ENCODE data around the gene RPUSD2. TPM values are rescaled to one million over a fixed set of nuclear protein-coding genes. Genes with fewer than 3 reads are reported as not detected.
"Not testable (repeated sequence)": the region's sequence is repeated elsewhere in the genome, so short reads cannot be mapped to it uniquely, and the experiment has no call there.

Gene RPUSD2
- polyA plus RNA-seq, 1 donor: 9.2 TPM

DNA sequence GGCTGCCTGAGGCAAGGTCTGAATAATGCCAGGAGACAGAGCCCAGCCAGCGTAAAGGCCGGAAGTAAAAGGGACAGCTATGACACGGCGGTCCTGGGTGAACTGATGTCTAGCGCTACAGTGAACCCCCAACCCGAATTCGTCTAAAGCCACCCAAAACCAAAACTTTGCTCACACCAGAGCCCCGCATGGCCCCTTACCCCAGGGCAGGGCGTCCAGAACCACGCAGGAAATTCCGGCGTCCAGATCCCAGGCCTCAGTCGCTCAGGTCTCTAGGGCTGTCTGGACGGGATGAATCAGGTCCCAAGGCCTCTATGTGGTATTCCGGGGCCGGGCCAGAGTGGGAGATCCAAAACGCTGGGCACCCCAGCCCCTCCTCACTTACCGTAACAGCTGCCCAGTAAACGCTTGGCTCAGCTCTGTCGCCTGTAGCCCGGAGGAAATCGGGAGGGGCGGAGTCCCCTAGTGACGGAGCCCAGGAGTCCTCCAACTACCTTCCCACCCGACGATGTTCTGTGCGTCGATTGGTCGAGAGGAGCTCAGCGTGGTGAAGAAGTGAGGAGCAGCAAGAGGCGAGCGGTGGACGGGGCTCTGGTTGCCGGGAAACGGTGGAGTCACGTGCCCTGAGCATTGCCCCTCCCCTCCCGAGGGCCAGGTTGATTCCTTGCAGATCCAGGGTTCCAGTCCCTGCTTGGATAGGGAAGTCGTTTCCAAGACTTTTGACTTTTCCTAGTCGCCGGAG lies 4.3 kb upstream of the RPUSD2 start, which contains the start of gene CCDC32:
CCDC32 (minus strand) TSS at position 452 of the 742 bp plus-strand sequence. CDS start 2,027 bp downstream, outside the sequence.
- DNase-seq: peak; percentile 98

DNA sequence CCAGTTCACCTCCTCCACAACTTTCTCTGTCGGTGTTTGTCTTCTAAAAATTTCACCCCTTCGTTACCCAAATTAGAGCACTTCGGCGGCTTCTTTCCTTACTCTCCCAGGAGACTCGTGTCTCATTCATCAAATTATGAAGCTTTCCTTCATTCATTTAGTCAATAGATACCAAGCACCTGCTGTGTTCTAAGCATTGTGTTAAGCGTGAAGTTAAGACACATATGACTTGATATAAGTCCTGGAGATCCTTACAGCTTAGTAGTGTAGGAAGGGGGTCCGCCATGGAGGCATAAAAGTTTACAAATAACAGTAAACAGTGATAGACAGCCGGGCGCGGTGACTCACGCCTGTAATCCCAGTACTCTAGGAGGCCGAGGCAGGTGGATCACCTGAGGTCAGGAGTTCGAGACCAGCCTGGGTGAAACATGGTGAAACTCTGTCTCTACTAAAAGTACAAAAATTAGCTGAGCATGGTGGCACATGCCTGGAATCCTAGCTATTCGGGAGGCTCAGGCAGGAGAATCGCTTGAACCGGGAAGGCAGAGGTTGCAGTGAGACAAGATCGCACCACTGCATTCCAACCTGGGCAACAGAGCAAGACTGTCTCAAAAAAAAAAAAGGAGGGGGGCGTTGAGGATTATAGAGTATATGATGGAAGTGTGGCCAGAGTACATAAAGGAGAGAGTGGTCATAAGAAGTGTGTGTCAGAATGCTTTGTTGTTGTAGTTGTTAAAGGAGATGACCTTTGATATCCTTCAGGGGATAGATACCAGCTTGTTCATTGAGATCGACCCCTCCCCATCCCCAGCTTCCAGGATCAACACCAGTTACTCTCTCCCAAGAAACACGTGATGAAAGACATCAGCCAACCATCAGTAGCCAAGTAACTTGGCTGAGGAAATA lies 3.5 kb upstream of the RPUSD2 start:
- DNase-seq: no peak

DNA sequence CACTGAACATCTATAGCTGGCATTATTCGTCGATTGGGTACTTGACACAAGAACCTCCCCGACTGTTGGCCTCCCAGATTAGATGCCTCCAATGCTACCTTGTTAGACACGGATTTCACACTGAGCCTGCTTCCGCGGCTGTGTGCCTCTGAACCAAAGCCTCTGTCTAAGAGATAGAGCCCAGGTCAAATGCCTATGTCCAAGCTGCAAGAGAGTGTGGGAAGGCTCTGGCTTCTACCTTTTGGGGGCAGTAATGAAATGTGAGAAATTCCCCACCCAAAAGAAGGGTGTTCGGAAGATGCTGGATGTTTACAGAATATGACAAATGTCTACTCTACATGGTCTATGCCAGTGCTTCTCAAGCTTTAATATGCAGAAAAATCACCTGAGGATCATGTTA lies 2.0 kb upstream of the RPUSD2 start:
- DNase-seq: no peak

DNA sequence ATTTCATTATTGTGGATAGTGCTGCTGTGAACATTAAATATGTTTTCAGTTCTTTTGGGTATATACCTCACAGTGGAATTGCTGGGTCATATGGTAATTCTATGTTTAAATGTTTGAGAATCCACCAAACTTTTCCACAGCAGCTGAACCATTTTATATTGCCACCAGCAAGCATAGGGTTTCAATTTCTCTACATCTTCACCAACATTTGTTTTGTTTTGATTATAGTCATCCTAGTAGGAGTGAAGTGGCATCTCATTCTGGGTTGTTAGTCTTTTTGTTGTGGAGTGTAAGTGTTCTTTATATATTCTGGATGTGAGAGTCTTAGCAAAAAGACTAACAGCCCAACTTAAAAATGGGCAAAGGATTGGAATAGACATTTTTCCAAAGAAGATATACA lies 6.0 kb downstream of the RPUSD2 start:
- no peak for DNase-seq

DNA sequence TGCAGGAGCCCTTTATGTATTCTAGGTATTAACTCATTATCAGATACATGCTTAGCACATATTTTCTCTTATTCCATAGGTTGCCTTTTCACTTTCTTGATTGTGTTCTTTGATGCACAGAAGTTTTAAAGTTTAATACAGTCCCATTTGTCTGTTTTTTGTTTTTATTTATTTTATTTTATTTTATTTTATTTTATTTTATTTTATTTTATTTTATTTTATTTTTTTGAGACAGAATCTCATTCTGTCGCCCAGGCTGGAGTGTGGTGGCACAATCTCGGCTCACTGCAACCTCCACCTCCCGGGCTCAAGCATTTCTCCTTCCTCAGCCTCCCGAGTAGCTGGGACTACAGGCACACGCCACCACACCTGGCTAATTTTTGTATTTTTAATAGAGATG lies 7.8 kb downstream of the RPUSD2 start:
- DNase-seq: not testable (repeated sequence)

DNA sequence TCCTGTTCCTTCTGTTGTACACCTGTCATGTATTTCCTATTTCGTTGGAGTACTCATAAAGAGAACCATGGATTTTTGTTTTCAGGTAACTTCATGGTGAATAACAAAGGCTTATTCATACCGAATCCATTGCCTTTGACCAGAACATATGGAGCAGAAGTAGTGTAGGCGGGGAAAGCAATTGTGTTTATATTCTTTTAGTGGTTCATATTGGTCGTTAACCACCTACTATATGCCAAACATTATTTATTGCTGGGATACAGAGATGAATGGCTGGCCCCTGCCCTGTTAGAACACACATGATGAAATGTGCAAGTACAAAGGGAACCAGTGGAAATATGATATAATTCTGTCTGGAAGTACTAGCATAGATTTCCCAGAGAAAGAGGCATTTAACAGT lies 9.8 kb downstream of the RPUSD2 start:
- no peak for DNase-seq

DNA sequence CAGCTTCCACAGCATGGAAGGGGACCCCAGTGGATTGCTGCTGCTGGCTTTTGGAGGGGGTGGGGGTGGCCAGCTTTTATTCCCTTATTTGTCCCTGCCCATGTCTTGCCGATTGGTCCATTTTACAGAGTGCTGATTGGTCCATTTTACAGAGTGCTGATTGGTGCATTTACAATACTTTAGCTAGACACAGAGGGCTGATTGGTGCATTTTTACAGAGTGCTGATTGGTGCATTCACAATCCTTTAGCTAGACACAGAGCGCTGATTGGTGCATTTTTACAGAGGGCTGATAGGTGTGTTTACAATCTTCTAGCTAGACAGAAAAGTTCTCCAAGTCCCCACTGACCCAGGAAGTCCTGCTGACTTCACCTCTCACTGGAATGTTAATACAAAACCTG lies 12.7 kb downstream of the RPUSD2 start:
- DNase-seq: not testable (repeated sequence)

DNA sequence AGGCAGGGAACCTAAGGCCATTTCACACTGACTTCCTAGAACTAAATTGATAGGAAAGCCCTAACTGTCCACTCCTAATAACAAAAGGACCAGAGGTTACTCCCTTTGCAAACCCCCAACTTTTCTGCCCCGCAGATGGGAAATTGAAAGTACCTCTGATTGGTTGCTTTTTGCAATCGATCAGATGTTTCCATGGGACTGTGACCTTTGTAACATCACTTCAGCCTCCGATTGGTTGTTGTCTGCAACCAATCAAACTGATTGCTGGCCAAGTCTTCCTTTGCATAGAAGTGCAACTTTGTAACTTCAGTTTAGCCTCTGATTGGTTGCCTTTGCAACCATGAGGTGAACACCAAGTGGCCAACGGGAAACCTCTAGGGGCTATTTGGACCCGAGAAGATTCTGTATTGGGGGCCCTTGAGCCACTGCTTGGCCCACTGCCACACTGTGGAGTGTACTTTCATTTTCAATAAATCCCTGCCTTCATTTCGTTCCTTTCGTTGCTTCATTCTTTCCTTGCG lies 13.7 kb downstream of the RPUSD2 start:
- no peak for DNase-seq

DNA sequence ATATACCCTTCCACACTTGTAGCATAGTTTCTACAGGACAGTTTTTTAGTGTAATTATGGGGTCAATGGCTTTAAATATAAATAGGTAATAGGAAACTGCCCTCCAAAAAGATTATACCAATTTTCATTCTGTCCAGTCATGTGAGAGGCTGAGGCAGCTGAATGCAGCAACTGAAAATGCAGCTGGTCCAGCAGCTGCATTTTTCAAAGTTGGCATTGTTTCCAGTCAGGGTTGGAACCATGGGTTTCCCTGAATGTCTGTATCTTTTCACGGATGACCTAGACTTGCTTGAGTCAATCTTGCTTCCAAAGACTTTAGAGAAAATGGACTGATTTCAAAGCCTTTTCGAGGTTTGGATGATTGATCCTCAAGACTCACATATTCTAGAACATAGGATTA lies 15.1 kb downstream of the RPUSD2 start:
- no peak for DNase-seq

DNA sequence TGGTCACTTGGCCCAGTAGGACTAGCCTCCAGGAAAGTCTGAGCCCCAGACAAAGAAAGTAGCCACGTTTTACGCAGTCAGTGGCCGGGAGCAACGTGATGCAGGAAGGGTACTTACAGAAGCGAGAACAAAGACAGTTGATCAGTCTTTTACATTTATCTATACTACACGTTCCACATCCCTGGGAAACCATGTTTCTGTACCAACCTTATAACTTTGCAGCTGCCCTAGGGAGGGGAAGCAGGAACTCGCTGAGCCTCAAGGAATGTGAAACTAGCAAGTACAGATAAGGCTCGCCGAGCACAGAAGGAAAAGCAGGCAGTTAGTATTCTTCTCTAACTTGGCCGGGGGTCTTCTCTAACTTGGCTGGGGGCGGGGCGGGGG lies 21.6 kb downstream of the RPUSD2 start:
- DNase-seq: no peak

DNA sequence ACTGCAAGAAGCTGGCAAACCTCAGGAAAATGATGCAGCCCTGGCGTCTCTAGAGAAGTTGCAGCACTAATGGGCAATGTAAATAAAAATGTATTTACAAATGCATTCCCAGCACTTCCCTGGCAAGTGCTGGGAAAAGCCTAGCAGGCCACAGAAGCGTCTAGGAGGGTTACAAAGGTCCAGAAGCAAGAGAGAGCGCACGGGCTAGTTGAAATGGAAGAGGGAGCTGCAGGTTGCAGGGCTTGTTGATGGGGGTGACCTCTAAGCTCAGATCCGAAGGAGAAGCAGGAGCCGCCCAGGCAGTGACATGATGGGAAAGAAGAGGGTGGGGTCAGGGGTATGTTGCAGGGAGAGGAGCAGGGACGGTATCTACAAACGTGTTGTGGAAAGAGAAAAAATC lies 22.3 kb downstream of the RPUSD2 start:
- no peak for DNase-seq

DNA sequence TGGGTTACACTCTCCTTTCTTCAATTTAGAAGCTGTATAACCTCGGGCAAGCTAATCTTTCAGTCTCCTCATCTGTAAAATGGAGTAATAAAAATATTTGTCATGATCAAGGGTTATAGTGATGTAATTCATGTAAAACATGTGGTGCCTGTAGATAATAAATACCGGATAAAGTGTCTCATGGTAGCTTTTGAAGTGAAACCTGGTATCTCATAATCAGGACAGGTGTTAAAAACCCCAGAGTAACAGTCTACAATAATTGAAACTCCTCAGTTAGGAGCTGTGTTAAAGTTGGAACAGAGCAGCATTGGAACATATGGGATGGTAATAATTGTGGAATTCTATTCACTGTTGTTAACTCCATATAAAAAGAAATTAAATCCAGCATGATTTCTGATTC lies 24.1 kb downstream of the RPUSD2 start:
- DNase-seq: no peak

DNA sequence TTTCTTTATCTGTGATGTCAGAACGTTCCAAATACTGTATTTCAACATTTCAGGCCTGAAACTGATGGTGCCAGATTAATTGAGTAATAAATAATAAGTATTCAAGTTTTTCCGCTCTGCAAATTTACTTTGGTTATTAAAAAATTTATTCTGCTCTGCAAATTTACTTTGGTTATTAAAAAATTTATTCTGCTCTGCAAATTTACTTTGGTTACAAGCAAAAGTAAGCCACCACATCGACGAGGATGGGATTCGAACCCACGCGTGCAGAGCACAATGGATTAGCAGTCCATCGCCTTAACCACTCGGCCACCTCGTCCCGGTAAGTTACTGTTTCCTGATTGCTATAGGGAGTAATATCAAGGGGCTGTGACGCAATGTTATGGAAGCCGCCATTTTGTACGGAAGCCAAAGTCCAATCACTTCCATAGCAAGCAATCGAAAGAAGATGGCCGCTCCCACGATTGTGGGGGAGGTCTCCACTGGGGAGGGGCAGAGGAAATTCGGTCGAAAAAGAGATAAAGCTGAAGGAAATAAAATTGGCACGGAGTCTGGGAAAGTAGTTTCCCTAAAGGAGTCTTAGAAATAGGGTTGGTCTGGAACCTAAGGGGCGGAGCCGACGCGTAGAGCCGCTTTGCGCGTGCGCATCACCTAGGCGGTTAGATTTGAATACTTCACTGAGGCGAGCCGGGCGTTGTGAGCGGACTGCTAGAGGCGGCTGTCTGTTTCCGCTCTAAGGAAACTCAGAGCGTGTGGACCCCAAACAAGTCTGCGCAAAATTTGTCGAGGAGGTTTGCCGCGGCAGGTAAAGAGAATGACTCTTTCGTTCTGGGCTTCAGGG lies 24.7 kb downstream of the RPUSD2 start, which contains the start of gene KNL1:
KNL1 (plus strand) TSS at position 662 of the 841 bp plus-strand sequence. CDS start 8,683 bp downstream, outside the sequence.
- peak; percentile 99 for DNase-seq

DNA sequence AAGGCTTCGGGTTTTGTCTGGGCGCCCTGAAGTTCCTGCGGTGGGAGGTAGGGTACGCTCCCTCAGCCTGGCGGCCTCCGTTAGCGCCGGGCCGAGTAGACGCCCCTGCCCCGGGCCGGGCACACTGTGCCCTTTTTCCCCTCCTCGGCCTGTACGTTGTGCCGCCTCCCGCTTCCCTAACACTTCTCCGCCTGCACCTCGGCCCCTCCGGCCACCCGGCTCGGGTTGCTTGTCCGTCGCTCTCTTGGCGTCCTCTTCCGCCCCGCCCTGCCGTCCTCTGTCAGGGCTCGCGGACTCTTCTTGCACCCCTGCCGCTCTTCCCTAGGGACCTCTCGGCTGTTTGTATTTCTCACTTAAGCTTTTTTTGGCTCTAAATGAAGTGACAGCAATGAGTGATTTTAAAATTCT lies 25.3 kb downstream of the RPUSD2 start:
- DNase-seq: no peak

DNA sequence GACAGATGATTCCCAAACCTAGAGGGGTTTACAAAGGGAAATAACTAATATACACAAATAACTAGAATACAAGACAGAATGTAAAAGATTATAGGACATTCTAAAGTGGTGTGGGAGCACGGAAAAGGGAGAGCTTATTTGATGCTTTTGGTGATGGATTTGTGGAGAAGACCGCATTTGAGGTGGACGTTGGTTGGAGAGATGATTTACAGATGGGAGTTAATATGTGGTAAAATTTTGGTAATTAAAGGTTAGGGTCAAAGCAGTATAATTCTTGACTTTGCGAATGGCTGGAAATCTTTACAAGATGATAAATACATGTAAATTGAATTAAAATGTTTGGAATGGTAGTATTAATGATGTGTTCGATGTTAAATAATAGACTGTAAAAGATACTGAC lies 26.1 kb downstream of the RPUSD2 start:
- DNase-seq: no peak

DNA sequence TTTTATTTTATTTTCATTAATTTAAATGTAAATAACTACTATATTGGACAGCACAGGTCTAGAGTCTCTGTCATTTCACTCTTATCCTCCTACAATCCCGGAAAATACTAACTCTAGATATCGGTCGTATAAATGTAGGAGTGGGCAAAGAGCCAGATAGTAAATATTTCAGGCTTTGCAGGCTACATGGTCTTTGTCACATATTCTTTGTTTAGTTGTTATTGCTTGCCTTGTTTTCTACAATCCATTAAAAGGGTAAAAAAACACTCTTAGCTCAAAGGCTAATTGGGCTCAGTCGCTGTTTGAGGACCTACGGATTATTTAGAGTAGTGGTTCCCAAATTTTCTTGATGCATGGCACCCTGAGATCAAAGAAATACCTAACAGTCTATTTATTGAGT lies 26.7 kb downstream of the RPUSD2 start:
- DNase-seq: no peak

DNA sequence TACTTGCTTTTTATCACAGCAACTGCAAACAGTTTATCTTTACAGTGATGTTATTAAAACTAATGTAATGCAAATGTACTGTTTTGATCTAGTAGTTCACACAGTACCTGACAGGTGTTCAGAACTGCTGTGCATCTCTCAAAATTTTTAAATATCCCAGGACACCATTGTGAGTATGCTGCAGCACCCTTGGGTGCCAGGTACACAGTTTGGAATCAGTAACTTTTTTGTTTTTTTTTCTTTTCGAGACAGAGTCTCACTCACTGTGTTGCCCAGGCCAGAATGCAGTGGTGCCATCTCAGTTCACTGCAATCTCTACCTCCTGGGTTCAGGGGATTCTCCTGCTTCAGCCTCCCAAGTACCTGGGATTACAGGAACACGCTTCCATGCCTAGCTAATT lies 27.9 kb downstream of the RPUSD2 start:
- DNase-seq: no peak

DNA sequence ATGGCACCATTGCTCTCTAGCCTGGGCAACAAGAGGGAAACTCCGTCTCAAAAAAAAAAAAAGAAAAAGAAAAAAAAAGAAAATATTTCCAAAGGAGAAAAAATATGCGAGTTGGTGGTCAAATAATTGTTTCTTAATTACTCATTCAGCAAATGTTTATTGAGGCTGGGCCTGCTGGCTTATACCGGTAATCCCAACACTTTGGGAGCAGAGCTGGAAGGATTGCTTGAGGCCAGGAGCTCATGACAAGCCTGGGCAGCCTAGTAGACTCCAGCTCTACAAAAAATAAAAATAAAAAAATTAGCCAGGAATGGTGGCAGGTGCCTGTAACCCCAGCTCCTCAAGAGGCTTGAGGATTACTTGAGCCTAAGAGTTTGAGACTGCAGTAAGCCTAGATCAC lies 29.0 kb downstream of the RPUSD2 start:
- no peak for DNase-seq

DNA sequence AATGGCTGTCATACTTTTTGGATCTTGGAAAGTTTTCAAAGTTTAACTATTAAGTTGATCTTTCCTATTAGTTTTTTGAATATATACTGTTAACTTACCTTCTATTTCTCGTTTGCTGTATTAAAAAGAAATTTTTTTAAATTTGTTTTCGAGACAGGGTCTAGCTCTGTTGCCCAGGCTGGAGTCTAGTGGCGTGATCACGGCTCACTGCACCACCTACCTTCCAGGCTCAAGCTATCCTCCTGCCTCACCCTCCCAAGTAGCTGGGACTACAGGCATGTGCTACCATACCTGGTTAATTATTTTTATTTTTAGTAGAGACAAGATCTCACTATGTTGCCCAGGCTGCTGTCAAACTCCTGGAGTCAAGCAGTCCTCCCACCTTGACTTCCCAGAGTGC lies 29.6 kb downstream of the RPUSD2 start:
- no peak for DNase-seq

DNA sequence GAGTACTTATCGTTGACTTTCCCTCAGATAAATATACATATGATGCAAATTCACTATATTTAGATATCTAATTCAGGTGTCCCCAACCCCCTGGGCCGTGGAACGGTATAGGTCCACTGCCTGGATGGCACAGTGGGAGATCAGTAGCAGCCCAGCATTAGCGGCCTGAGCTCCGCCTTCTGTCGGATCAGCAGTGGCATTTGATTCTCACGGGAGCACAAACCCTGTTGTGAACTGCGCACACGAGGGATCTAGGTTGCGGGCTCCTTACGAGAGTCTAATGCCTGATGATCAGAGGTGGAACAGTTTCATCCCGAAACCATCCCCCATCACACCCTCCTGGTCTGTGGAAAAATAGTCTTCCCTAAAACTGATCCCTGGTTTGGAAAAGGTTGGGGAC lies 31.9 kb downstream of the RPUSD2 start:
- no peak for DNase-seq

DNA sequence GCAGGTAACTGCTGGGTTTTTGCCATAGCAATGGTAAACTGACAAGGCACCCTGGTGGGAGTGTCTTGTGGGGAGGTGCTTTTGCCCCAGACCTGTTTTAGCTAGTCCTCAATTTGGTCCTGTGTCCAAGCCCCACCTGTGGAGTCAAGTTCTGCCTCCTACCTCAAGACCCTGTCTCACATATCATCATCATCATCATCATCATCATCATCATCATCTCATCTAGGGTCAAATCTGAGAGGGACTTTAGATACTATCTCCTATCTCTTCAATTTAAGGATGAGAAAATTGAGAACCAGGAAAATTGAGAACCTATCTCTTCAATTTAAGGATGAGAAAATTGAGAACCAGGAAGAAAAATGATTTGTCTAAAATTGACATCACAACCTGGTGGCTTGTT lies 34.8 kb downstream of the RPUSD2 start:
- DNase-seq: no peak

DNA sequence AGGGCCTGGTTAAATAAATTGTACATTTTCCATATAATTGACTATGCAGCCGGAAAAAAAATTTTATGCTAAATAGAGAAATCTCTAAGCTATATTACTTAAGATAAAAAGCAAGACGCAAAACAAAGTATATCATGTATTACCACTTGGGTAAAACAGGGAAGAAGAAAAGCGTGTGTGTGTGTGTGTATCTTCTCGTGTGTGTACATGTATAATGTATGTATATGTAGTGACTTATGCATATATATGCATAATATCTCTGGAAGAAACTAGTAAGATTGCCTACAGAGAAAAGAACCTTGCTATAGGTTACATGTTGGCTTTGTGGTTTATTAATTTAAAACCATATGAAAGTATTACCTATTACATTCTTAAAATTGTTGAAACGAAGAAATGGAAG lies 44.0 kb downstream of the RPUSD2 start:
- DNase-seq: no peak
